ENCODE results near the gene ERMAP.
"Not testable (repeated sequence)": the region's sequence is repeated elsewhere in the genome, so short reads cannot be mapped to it uniquely, and the experiment has no call there.

Gene ERMAP

DNA sequence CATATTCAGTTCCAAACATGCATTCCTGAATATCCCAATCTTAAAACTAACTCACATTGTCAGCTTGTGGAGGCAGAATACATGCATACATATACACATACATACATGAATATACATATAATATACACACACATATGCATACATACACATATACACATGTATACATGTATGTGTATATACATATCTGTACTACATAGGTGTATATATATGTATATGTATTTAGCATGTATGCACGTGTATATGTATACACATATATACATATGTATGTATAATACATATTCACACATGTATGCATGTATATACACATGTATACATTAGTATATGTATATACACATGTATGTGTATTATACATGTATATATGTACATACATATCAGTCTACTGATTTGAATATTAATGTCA lies 28.3 kb downstream of the ERMAP start:
- no peak for DNase-seq

DNA sequence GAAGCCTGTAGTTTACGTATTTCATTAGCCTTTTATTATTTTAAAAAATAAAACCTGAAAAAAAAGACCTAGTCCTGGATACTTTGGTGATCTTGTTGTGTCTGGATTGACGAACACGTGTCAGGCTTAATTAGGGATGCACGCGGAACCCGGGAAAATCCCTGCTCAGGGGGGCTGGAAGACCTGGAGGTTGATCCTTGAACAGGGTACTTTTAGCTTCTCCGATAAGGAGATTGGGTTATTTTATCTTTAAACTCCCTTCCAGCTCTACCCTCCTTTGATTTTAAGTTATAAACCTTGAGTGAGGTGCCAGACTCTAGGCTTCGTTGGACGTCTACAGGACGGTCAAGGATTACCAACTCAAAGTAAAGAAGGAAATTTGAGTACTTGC lies 28.9 kb downstream of the ERMAP start:
- no peak for DNase-seq

DNA sequence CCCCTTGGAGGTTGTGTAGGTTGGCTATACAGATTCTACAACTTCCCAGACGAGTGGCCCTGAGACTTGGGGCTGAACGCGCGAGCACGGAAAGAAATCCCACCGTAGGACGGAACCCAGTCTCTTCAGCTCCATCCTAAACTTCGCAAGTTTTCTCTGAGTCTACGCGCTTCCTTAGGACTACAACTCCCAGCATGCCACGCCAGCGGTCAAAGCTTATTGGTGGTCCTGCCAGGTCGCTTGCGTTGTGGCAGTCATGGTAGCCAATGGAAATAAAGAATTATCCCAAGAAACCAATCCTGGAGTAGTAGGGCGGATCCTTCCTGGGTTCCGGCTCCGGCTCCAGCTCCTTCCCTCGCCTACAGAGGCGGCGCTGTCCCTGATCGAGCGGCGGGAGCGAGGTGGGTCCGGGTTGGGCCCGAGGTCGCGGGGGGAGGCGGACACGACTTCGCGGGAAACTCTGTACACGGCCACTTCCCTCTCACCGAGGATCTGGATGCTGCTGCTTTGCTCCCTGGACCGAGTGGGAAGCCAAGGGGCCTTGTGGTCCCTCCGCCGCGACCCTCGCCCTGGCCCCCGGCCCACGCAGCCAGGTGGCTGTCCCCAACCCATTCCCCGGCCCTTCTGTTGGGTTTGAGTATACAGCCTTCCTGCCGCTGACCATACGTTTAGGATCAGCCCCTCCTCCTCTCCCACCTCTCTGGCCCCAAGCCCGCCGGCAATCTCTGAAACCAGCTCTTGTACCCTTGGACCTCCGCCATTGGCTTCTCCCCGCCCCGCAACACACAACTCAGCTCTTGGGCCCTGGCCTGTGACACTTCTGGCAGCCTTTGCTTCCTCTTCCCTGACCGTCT lies 29.6 kb downstream of the ERMAP start, which contains the start of gene ZNF691:
ZNF691 (plus strand) TSS at position 357 of the 854 bp plus-strand sequence. CDS start 3,046 bp downstream, outside the sequence.
- DNase-seq: peak; percentile 94

DNA sequence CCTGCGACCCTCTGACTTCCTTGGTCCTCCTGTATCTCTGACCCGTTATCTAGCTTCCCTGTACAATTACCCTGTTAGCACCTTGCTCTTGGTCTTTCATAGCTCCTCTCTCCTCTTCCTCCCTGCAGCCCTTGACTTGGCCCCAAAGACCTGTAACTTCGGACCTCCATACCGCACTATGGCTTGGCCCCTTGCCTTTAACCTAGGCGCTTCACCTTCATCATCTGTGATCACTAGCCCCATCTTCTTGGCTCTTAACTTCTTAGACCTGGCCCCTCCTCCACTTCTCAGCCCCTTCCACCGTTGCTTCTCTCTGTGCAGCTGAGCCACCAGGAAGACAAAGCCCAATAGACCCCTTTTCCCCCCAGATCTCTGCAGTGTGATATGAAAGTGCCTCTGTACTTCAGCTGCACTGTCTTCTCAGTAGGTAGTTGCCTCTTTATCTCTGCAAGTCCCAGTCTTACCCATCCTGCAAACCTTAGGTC lies 30.2 kb downstream of the ERMAP start:
- DNase-seq: no peak

DNA sequence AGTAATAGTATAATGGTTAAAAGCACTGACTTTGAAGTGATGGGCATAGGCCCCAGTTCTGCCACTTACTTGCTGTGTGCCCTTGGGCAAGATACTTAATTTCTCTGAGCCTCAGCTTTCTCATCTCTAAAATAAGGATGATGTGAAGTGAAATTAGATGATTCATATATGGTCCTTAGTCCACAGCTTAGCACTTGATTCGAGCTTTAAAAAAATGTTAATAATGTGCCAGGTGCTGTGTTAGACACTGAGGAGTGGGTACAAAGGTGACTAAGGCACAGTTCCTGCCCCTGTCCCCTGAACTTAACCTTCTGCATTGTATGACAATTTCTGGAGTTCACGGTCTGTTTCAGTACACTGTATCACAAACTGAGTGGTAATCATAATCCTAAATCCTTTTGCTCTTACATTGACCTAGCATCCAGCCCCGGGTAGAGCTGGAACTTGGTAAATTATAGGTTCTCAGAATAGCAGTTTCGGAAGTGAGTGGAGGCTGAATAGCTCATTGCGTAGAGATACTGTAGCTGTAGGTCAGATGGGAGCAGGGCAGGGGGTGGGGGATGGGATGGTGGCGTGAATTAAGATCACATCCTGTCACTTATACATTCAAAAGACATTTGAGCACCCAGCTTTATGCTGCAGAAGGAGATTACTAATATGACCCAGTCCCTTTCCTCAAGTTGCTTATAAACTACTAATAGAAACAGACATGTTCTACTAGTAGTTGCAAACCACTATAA lies 31.0 kb downstream of the ERMAP start:
- DNase-seq: no peak

DNA sequence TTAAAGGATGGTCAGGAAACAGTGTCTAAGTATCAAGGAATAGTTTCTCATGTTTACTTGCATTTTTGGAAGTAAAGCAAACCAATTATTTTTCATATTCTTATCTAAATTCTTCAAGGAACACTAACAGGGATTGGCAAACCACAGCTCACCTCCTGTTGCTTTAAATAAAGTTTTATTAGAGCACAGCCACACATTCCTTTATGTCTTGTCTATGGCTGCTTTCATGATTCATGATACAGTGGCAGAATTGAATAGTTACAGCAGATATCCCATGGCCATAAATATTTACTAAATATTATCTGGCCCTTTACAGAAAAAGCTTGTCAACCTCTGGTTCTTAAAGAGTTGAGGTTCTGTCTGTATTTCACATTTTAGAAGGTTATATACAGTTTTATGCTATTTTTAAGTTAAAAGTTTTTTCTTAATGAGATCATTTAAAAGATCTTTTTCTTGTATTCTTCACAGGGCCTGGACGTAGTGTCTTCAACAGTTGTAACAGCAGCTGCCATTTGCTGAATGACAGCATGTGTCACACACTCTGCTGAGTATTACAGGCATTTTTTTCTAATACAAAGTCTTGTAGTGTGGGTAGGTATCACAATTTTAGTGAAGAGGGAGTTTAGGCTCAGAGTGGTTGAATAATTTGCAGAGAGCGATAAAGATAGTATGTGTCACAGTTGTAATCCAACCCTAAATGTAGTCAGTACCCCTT lies 32.1 kb downstream of the ERMAP start:
- DNase-seq: no peak

DNA sequence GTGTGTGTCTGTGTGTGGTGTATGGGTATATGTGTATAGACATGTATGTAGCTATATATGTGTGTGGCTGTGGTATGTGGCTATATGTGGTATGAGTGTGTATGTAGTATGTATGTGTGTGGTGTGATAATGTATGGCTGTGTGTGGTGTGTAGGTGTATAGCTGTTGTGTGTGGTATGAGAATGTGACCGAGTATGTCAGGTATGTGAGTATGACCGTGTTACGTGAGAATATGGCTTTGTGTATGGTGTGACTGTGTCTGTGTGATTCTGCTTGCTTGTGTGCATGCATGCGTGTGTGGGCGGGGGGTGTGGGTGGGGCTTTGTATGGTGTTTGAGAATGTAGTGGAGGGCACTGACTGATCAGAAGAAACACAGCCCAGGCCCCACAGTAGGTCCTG lies 33.0 kb downstream of the ERMAP start:
- no peak for DNase-seq

DNA sequence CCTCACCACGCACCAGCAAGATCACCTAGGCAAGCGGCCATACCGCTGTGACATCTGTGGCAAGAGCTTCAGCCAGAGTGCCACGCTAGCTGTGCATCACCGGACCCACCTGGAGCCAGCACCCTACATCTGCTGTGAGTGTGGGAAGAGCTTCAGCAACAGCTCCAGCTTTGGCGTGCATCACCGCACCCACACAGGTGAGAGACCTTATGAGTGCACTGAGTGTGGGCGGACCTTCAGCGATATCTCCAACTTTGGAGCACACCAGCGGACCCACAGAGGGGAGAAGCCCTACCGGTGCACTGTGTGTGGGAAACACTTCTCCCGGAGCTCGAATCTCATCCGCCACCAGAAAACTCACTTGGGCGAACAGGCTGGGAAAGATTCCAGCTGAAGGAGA lies 34.5 kb downstream of the ERMAP start:
- no peak for DNase-seq

DNA sequence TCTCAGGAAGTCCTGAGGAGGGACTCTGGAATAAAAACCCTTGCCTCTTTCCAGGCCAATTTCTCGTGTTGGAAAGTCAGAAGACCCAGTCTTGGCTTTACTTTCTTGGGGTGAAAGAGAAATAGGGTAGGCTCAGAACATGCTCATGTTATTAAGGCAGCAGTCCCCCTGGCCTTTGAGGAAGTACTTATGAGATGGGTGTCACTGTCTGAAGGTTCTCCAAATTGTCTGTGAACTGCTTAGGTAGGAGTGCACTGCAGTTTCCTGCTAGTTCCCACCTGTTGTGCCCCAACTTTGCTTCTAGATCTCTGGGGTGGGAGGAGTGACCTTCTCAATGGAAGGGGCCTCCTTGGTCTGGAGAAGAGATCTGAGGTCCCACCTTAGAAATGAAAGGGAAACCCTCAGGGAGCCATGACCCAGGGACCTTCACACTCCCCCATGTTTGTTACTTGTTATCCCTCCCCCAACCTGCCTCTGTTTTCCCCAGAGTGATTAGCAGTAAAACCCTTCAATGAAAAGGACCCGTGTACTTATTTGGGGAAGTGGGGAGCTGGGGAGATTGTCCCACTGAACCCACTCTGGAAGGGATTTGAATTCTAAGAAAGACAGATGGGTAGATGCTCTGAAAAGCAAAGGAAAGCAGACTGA lies 35.2 kb downstream of the ERMAP start:
- no peak for DNase-seq

DNA sequence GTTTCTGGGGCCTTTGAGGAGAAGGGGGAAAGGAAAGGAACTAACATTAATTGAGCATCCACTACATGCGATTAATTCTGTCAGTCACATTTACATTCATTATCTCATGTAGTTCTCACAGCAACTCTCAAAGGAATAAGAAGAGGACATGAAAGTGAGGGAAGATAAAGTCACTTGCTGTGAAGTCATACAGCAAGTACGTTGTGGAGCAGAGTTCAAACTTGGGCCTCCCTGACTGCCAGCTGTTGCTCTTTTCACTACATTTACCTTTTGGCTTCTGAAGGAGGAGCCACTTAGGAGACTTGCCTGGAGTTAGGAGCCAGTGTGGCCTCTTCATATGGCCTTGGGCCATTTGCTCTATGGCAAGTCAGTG lies 35.7 kb downstream of the ERMAP start:
- DNase-seq: no peak

DNA sequence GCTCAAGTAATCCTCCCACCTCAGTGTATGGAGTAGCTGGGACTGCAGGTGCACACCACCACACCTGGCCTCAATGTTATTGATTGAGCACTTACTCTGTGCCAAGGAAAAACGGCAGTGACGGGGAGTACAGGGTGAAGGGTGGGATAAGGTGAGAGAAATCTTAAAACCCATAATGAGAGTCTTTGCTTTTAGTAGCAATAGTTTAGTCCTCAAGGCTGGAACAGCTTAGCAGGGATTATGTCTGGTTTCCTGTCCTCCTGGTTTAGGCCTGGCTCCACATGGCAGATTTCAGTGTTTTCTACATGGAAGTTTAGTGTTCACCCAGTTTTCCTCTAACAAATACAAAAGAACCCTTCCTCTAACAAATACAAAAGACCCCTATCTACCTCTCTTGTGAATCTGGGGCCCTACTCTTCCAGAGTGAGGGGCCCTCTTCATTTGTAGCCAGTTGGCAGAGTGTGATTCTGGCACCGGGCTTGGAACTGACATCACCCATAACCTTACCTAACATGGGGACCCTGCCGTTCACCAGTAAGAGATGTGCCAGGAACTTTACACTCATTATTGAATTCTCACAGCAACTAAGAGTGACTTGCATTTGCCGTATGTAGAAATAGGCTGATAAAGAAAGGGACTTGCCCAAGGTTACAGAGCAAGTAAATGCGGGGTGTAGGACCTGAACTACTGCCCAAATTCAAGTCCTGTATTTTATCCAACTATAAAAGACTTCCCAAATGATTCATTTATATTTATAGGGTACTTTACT lies 36.4 kb downstream of the ERMAP start:
- no peak for DNase-seq

DNA sequence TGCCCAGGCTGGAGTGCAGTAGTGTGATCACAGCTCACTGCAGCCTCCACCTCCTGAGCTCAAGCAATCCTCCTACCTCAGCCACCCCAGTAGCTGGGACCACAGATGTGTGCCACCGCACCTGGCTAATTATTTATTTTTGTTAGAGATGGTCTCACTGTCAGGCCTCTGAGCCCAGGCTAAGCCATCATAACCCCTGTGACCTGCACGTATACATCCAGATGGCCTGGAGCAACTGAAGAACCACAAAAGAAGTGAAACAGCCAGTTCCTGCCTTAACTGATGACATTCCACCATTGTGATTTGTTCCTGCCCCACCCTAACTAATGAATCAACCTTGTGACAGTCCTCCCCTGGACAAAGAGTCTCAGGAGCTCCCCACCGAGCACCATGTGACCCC lies 39.6 kb downstream of the ERMAP start:
- not testable (repeated sequence) for DNase-seq

DNA sequence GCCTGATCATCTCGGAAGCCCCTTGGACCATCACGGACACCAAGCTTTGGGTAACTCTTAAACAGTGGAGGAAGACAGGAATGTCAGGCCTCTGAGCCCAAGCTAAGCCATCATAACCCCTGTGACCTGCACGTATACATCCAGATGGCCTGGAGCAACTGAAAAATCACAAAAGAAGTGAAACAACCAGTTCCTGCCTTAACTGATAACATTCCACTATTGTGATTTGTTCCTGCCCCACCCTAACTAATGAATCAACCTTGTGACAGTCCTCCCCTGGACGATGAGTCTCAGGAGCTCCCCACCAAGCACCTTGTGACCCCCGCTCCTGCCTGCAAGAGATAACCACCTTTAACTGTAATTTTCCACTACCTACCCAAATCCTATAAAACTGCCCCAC lies 42.4 kb downstream of the ERMAP start:
- DNase-seq: not testable (repeated sequence)

DNA sequence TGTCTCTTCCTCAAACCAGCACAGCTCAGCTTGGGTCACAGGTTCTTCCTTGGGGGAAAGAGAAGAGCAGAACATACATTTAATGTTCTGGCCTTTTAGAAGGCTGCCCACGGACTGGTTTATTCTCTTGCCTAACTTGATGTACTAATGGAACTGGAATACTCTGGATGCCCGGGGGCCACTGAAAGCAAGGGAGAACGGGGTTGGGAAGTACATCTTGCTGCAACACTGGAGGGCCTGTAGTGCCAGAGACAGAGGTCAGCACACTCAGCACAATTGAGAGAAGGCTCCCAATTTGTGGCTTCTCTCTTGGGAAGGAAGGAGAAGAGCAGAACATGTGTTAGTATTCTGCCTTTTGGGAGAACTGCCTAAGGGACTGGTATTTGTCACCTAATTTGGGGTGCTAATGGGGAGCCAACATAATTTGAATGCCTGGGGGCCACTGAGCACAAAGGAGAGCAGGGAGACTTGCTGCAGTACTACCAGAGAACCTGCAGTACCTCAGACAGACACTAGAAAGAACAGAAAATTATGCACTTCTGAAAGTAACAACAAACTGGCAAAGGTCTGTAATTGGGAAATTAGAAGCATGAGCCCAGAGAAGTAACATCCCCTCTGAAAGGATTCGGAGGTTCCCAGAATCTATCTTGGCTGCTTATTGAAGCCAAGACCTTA lies 43.6 kb downstream of the ERMAP start:
- DNase-seq: no peak

DNA sequence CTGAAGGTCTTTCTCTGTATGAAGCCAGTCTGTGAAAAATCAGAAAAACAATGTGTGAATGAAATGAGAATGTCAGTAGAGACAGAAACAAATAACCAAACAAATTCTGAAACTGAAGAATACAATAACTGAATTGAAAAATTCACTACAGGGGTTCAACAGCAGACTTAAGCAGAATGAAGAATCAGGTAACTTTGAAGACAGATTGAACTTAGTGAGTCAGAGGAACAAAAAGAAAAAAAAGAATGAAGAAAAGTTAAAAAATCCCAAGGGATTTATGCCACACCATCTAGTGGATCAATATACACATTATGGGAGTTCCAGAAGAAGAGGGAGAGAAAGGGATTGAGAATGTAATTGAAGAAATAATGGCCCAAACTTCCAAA lies 44.1 kb downstream of the ERMAP start:
- no peak for DNase-seq

DNA sequence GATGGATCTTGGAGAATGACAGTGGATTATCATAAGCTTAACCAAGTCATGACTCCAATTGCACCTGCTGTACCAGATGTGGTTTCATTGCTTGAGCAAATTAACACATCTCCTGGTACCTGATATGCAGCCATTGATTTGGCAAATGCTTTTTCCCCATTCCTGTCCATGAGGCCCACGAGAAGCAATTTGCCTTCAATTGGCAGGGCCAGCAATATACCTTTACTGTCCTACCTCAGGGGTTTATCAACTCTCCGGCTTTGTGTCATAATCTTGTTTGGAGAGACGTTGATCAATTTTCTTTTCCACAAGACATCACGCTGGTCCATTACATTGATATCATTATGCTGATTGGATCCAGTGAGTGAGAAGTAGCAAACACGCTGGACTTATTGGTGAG lies 49.6 kb downstream of the ERMAP start:
- DNase-seq: no peak

DNA sequence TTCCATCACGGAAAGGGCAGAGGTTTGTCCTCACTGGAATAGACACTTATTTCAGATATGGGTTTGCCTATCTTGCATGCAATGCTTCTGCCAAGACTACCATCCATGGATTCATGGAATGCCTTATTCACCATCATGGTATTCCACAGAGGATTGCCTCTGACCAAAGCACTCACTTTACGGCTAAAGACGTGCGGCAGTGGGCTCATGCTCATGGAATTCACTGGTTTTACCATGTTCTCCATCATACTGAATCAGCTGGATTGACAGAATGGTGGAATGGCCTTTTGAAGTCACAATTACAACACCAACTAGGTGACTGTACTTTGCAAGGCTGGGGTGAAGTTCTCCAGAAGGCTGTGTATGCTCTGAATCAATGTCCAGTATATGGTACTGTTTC lies 51.5 kb downstream of the ERMAP start:
- not testable (repeated sequence) for DNase-seq

DNA sequence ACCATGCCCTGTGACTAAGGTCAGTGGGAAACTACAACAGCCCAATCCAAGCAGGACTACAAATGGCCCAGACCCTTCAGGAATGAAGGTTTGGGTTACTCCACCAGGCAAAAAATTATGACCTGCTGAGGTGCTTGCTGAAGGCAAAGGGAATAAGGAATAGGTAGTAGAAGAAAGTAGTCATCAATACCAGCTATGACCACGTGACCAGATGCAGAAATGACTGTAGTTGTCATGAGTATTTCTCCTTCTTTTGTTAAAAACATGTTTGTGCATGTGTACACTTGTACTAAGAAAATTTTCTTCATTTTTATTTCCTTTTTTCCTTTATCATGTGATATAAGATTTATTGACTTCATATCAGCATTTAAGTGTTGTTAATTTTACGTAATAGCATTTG lies 52.3 kb downstream of the ERMAP start:
- not testable (repeated sequence) for DNase-seq

DNA sequence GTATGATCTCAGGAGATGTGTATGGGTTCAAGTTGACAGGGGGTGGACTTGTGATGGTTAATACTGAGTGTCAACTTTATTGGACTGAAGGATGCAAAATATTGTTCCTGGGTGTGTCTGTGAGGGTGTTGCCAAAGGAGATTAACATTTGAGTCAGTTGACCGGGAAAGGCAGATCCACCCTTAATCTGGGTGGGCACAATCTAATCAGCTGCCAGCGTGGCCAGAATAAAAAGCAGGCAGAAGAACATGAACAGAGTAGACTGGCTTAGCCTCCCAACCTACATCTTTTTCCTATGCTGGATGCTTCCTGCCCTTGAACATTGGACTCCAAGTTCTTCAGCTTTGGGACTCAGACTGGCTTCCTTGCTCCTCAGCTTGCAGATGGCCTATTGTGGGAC lies 52.8 kb downstream of the ERMAP start:
- DNase-seq: not testable (repeated sequence)

DNA sequence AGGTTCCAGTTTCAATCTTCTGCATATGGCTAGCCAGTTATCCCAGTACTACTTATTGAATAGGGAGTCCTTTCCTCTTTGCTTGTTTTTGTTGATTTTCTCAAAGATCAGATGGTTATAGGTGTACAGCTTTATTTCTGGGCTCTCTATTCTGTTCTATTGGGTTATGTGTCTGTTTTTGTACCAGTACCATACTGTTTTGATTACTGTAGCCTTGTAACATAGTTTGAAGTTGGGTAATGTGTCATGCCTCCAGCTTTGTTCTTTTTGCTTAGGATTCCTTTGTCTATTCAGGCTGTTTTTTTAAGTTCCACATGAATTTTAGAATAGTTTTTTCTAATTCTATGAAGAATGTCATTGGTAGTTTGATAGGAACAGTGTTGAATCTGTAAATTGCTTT lies 56.2 kb downstream of the ERMAP start:
- DNase-seq: not testable (repeated sequence)

DNA sequence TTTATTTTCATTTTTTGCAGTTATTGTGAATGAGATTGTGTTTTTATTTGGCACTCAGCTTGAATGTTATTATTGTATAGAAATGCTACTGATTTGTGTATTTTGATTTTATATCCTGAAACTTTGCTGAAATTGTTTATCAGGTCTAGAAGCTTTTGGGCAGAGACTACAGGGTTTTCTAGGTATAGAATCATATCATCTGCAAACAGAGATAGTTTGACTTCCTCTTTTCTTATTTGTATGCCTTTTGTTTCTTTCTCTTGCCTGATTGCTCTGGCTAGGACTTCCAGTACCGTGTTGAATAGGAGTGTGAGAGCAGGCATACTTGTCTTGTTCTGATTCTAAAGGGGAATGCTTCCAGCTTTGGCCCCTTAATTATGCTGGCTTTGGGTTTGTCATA lies 56.7 kb downstream of the ERMAP start:
- DNase-seq: no peak

DNA sequence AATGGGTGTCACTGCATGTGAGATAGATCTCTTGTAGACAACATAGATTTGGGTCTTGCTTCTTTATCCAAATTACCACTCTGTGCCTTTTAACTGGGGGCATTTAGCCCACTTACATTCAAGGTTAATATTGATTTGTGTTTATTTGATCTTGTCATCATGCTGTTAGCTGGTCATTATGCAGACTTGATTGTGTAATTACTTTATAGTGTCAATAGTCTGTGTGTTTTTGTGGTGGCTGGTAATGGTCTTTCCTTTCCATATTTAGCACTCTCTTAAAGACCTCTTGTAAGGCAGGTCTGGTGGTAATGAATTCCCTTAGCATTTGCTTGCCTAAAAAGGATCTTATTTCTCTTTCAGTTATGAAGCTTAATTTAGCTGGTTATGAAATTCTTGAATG lies 59.1 kb downstream of the ERMAP start:
- DNase-seq: no peak
